Thyroid gland (tissue), 4 donors: ENCODE data around the gene ROPN1B. TPM values are rescaled to one million over a fixed set of nuclear protein-coding genes. Genes with fewer than 3 reads are reported as not detected.

Experiments
- DNase-seq, 2 donors: peaks; one replicate each; pipeline ENCODE4 v3.0.0-alpha.2; 2019
- H3K27ac ChIP-seq, 3 donors: fragments of 200-600 bp; sonication (generic); 1 replicate in 2 of 3; 2 replicates in 1 of 3; pipeline ENCODE4 v1.5.1; 2016 to 2019; ENCODE audit warnings: mild to moderate bottlenecking in 1 of 3, moderate library complexity in 1 of 3
- H3K27me3 ChIP-seq: fragments of 200-600 bp; sonication (generic); one replicate; pipeline ENCODE4 v1.5.1; 2019
- H3K36me3 ChIP-seq, 2 donors: fragments of 200-600 bp; sonication (generic); one replicate each; pipeline ENCODE4 v1.5.1; 2016 to 2019
- H3K4me1 ChIP-seq, 2 donors: fragments of 200-600 bp; sonication (generic); one replicate each; pipeline ENCODE4 v1.5.1; 2017 to 2019
- H3K4me3 ChIP-seq, 3 donors: fragments of 200-600 bp; sonication (generic); replicated peaks in 1 of 3; 1 replicate in 2 of 3; 2 replicates in 1 of 3; pipeline ENCODE4 v1.5.1; 2016; ENCODE audit warnings: mild to moderate bottlenecking in 1 of 3
- H3K9me3 ChIP-seq: fragments of 200-600 bp; sonication (generic); one replicate; pipeline ENCODE4 v1.5.1; 2017
- POLR2A ChIP-seq, 2 donors: fragments of 450-650 bp; IDR thresholded peaks; one replicate each; pipeline ENCODE4 v1.6.1; 2017; ENCODE audit warnings: antibody characterized with exemption in 2 of 2, mild to moderate bottlenecking in 2 of 2, moderate library complexity in 1 of 2
- WGBS, 2 donors: methylation state at CpG; one replicate each; pipeline ENCODE4 v1.1.5; 2017; 5-methylcytosine and 5-hydroxymethylcytosine counted together
- intact Hi-C: fragments of 100-400 bp; cut with DNase I; formaldehyde crosslinking; loops from one replicate; pipeline ENCODE4 v1.15.1; 2023
- total RNA-seq, 4 donors: library from RNA; depleted of rRNA; stranded (reverse); fragments of >200 nt; gene quantifications; one replicate each; pipeline ENCODE4 v1.2.3, GENCODE V29; 2016
- TF ChIP-seq, protein P1 (sequence below), 6 experiments: fragments of 200-600 bp in 3 of 6; fragments of 450-650 bp in 3 of 6; sonication (generic) in 3 of 6; IDR thresholded peaks; one replicate each; pipeline ENCODE4 v1.5.1; 2016 to 2019; ENCODE audit warnings: antibody characterized with exemption in 6 of 6, mild to moderate bottlenecking in 2 of 6, inconsistent platforms in 1 of 6, moderate library complexity in 1 of 6

ROPN1B gene
- total RNA-seq, 4 donors from 2014 or later = 0.54 to 2.4 (median 1.5) TPM

DNA sequence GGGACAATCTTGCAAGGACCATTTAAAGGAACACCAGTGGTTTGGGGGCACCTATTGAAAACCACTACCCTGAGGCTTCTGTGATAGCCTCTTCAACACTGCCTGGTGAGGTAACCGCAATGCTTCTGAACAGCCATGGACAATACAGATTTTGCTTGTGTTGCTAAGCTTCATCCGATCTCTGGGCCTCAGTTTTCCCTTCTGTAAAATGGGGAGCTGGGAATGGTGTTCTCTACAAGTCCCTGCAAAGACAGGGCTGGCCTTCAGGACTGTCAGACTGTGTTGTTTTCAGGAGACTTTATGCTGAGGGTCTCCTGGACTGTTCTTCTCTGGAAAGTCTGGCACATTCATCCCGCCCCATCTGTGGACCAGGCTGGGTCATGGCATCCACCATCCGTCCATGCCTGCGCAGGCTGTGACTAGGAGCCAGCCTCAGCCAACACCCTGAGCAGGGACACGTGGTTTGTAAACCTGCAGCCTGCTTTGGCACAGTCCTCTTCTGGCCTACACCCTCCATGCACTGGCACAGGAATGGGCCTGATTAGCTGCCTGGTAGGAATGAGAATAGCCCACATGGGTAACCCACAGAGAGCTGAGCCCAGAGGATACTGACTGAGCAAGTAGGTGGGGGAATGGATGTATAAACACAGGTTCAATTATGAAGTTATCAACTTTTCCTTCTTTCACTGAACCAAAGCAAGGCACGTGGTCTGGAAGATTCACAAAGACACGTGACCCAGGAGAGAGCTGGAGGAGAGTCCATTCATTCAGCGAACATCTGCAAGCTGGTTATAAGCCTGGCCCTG is 55.3 kb downstream of the ROPN1B start:
- WGBS, 2 donors = 98% methylated on average over 9 of the region's 9 CpGs
- Histone ChIP-seq H3K4me3 (no peak overlapping the region), H3K36me3 (peaks cover 0 to 10% of the 10 kb centered on the region in 2 donors), H3K27me3 (no peaks in the 10 kb centered on the region), H3K4me1 (no peaks in the 10 kb centered on the region), H3K27ac (no peak overlapping the region), H3K9me3 (no peaks in the 10 kb centered on the region)
- intact Hi-C loops = no loop called here
- no peak for DNase-seq
- TF ChIP-seq, protein P1, sequence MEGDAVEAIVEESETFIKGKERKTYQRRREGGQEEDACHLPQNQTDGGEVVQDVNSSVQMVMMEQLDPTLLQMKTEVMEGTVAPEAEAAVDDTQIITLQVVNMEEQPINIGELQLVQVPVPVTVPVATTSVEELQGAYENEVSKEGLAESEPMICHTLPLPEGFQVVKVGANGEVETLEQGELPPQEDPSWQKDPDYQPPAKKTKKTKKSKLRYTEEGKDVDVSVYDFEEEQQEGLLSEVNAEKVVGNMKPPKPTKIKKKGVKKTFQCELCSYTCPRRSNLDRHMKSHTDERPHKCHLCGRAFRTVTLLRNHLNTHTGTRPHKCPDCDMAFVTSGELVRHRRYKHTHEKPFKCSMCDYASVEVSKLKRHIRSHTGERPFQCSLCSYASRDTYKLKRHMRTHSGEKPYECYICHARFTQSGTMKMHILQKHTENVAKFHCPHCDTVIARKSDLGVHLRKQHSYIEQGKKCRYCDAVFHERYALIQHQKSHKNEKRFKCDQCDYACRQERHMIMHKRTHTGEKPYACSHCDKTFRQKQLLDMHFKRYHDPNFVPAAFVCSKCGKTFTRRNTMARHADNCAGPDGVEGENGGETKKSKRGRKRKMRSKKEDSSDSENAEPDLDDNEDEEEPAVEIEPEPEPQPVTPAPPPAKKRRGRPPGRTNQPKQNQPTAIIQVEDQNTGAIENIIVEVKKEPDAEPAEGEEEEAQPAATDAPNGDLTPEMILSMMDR (IDR thresholded peaks at IDR 0.05) = no peak
- TF ChIP-seq POLR2A (IDR thresholded peaks at IDR 0.05) = no peak

DNA sequence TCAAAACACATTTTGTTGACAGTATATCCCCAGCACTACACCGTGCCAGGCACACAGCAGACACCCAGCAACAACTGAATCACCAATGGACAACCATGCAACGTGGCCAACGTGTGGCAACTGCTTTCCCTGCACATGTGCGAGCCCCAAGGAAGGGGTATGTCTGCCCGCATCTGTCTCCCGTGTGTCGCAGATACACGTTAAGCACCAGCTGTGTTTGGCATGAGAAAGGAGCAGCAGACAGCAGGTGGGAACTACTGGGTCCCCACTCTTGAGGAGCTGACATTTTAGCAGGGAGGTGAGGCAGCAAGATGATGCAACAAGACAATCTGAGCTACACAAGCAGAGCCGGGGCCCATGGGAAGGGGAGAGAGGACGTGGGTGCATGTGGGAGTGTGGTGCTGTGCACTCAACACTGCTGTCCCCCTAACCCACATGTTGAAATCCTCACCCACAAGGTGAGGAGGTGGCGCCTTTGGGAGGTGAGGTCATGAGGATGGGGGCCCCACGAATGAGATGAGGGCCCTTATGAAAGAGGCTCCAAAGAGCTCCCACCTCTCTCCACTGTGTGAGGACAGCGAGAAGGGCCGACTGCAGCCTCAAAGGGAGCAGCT is 56.2 kb downstream of the ROPN1B start:
- 83 to 95% methylated on average over 10 to 13 of the region's 14 CpGs for WGBS, 2 donors

DNA sequence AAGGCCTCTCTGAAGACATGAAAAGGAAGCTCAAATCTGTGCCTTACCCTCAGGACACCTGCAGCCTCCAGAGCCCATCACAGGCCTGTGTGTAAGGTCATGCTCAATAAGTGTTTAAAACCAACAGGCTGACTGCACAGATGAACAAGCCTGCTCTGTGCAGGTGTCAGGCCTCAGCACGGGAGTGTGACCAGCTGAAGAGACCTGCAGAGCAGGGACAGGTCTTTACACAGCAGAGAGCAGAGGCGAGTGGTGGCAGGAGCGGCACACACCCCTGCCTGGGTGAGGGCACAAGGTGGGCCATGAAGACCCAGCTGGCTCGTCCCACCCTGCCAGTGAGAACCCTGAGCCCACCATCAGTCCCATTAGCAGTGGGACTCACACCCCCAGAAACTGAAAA is 56.9 kb downstream of the ROPN1B start:
- Histone ChIP-seq H3K4me1 (no peaks in the 10 kb centered on the region), H3K4me3 (no peak overlapping the region), H3K9me3 (no peaks in the 10 kb centered on the region), H3K36me3 (peaks cover 0 to 10% of the 10 kb centered on the region in 2 donors), H3K27ac (no peak overlapping the region), H3K27me3 (no peaks in the 10 kb centered on the region)
- 88 to 94% methylated on average over 3 of the region's 4 CpGs for WGBS, 2 donors
- no peak for TF ChIP-seq POLR2A (IDR thresholded peaks at IDR 0.05)
- TF ChIP-seq, protein P1 (IDR thresholded peaks at IDR 0.05) = no peak
- intact Hi-C loops = no loop called here
- DNase-seq = no peak

More for the DNA sequence above, 56.2 kb downstream of the ROPN1B start:
- intact Hi-C loops = no loop called here
- H3K4me3 ChIP-seq = no peak overlapping the region
- DNase-seq = no peak
- no peaks in the 10 kb centered on the region for H3K9me3 ChIP-seq
- no peak overlapping the region for H3K27ac ChIP-seq
- peaks cover 0 to 10% of the 10 kb centered on the region in 2 donors for H3K36me3 ChIP-seq
- TF ChIP-seq, protein P1 (IDR thresholded peaks at IDR 0.05) = no peak
- no peaks in the 10 kb centered on the region for H3K27me3 ChIP-seq
- H3K4me1 ChIP-seq = no peaks in the 10 kb centered on the region

- H3K9me3 ChIP-seq = no peaks in the 10 kb centered on the region
- intact Hi-C loops = no loop called here
- no peaks in the 10 kb centered on the region for H3K4me1 ChIP-seq
- H3K27me3 ChIP-seq = no peaks in the 10 kb centered on the region
- H3K27ac ChIP-seq = no peak overlapping the region
- no peak for TF ChIP-seq POLR2A (IDR thresholded peaks at IDR 0.05)
- TF ChIP-seq, protein P1 (IDR thresholded peaks at IDR 0.05) = no peak
- DNase-seq = no peak
- 94 to 98% methylated on average over 10 to 11 of the region's 11 CpGs for WGBS, 2 donors
- peaks cover 0 to 10% of the 10 kb centered on the region in 2 donors for H3K36me3 ChIP-seq
- no peak overlapping the region for H3K4me3 ChIP-seq
These were observed 57.3 kb downstream of the ROPN1B start for GRCh38 chr3:126026277-126026751.

GRCh38 chr3:126026761-126027160 is 57.8 kb downstream of the ROPN1B start:
- TF ChIP-seq, protein P1 (IDR thresholded peaks at IDR 0.05) = no peak
- TF ChIP-seq POLR2A (IDR thresholded peaks at IDR 0.05) = no peak
- no peaks in the 10 kb centered on the region for H3K27me3 ChIP-seq
- H3K4me1 ChIP-seq = no peaks in the 10 kb centered on the region
- no peak overlapping the region for H3K4me3 ChIP-seq
- no peak overlapping the region for H3K27ac ChIP-seq
- H3K36me3 ChIP-seq = peaks cover 0 to 10% of the 10 kb centered on the region in 2 donors
- DNase-seq = no peak
- intact Hi-C loops = no loop called here
- H3K9me3 ChIP-seq = no peaks in the 10 kb centered on the region
- 88 to 98% methylated on average over 6 of the region's 6 CpGs for WGBS, 2 donors
